ENCODE results near the gene TSHZ1.

DNA sequence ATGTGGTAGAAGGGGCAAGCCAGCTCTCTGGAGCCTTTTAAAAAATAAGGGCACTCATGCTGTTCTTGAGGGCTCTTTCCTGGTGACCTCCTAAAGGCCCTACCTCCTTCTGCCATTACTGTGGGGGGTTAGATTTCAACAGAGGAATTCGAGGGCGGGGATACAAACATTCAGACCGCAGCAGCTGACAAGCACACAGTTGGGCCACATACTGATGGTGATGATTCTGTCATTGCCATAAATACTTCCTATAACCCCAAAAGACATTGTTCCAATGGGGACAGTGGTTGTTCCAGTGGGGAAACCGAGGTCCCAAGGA is 67.0 kb downstream of the TSHZ1 start:
- TF ChIP-seq CTCF (IDR thresholded peaks at IDR 0.05; ENCODE audit: insufficient read depth, low read length, poor library complexity, severe bottlenecking) (no peak), EZH2phosphoT487 (conservative IDR thresholded peaks at IDR 0.05; ENCODE audit: low read length) (no peak)

Data from SU-DHL-6 (cell line).